H1 (cell line): ENCODE measurements around the gene ADPGK.

ENCODE experiments used
- BCL11A ChIP-seq, 2 experiments: IDR thresholded peaks; one replicate each; pipeline ENCODE4 v1.6.1; 2011; ENCODE audit warnings: low read depth in 2 of 2, low read length in 2 of 2, mild to moderate bottlenecking in 2 of 2
- CBX5 ChIP-seq: fragments of 300-800, 300-1000 bp; sonication (generic); IDR thresholded peaks from 2 replicates; pipeline ENCODE4 v1.7.1; 2016; ENCODE audit warnings: antibody characterized with exemption, low read length, low read depth
- CHD2 ChIP-seq: IDR thresholded peaks from 2 replicates; pipeline ENCODE4 v1.6.1; 2012; ENCODE audit warnings: low read length, improper control_type of control experiment
- EZH2 ChIP-seq: fragments of 200-600 bp; sonication (generic); IDR thresholded peaks from 2 replicates; pipeline ENCODE4 v1.7.1; 2012; ENCODE audit warnings: low read depth, mild to moderate bottlenecking, moderate library complexity, low read length, inconsistent platforms; ENCODE audit not compliant: severe bottlenecking
- FOSL1 ChIP-seq: IDR thresholded peaks from 2 replicates; pipeline ENCODE4 v1.6.1; 2011; ENCODE audit warnings: mild to moderate bottlenecking, low read depth, low read length, moderate library complexity; ENCODE audit not compliant: insufficient read depth
- POLR2A ChIP-seq, 2 experiments: IDR thresholded peaks; 1 replicate in 1 of 2; 2 replicates in 1 of 2; pipeline ENCODE4 v1.6.1; 2011; ENCODE audit warnings: low read depth in 2 of 2, low read length in 2 of 2, mild to moderate bottlenecking in 2 of 2; ENCODE audit errors: control extremely low read depth in 1 of 2
- POLR2AphosphoS5 ChIP-seq: IDR thresholded peaks from 2 replicates; pipeline ENCODE4 v1.6.1; 2011; ENCODE audit warnings: low read depth, low read length
- RAD21 ChIP-seq, 2 experiments: IDR thresholded peaks in 1 of 2; conservative IDR thresholded peaks in 1 of 2; 2 replicates each; pipeline ENCODE4 v1.6.1; 2011; ENCODE audit warnings: low read depth in 2 of 2, low read length in 2 of 2, improper control_type of control experiment in 1 of 2, inconsistent platforms in 1 of 2, mild to moderate bottlenecking in 1 of 2, moderate library complexity in 1 of 2
- SIRT6 ChIP-seq: IDR thresholded peaks from one replicate; pipeline ENCODE4 v1.7.1; 2012; ENCODE audit warnings: low read length, inconsistent platforms
- TCF12 ChIP-seq: IDR thresholded peaks from 2 replicates; pipeline ENCODE4 v1.6.1; 2011; ENCODE audit warnings: low read depth, mild to moderate bottlenecking, low read length
- ZNF274 ChIP-seq: IDR thresholded peaks from 2 replicates; pipeline ENCODE4 v1.7.0; 2012; ENCODE audit warnings: low read length, borderline replicate concordance; ENCODE audit errors: extremely low read depth
- TF ChIP-seq, protein P1 (sequence below), 3 experiments: IDR thresholded peaks; 1 replicate in 2 of 3; 2 replicates in 1 of 3; pipeline versions ENCODE4 v1.5.1 to v1.6.1; 2011; ENCODE audit warnings: low read length in 3 of 3, mild to moderate bottlenecking in 3 of 3, inconsistent platforms in 2 of 3, low read depth in 1 of 3, moderate library complexity in 1 of 3; ENCODE audit not compliant: insufficient read depth in 1 of 3; ENCODE audit errors: control extremely low read depth in 1 of 3
- TF ChIP-seq, protein P2 (sequence below): IDR thresholded peaks from 2 replicates; pipeline ENCODE4 v1.6.1; 2012; ENCODE audit warnings: inconsistent platforms

DNA sequence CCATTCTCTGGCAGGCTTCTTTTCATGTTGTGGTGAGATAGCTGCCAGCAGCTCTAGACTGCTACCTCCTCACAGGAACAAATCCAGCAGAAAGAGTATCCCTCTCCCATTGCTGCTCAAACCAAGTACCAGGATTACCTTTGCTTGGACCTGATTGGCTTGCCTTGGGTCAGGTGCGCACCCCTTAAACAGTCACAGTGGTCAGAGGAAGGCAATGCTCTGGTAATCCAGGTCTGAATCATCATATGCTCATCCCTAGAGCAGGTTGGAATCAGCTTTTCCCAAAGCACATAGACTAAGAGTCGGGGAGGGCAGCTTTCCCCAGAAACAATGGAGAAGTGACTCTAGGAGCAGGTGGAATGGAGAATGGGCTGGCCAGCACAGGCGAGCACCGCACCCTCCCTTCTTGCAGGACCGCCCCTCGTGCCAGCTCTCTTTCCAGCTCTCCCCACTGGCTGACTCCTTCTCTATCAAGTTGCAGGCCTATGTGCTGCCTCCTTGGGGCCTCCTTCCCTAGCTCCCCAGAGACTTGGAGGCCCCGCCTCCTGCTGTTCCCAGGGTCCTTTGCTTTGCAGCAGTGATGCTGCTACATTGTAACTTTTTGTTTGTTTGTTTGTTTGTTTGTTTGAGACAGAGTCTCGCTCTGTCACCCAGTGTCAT, 29.9 kb upstream of the ADPGK start:
- TF ChIP-seq, protein P1, sequence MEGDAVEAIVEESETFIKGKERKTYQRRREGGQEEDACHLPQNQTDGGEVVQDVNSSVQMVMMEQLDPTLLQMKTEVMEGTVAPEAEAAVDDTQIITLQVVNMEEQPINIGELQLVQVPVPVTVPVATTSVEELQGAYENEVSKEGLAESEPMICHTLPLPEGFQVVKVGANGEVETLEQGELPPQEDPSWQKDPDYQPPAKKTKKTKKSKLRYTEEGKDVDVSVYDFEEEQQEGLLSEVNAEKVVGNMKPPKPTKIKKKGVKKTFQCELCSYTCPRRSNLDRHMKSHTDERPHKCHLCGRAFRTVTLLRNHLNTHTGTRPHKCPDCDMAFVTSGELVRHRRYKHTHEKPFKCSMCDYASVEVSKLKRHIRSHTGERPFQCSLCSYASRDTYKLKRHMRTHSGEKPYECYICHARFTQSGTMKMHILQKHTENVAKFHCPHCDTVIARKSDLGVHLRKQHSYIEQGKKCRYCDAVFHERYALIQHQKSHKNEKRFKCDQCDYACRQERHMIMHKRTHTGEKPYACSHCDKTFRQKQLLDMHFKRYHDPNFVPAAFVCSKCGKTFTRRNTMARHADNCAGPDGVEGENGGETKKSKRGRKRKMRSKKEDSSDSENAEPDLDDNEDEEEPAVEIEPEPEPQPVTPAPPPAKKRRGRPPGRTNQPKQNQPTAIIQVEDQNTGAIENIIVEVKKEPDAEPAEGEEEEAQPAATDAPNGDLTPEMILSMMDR (IDR thresholded peaks at IDR 0.05; ENCODE audit: control extremely low read depth in 1 of 3, insufficient read depth in 1 of 3, low read depth in 1 of 3, low read length in 3 of 3), result no peak
- TF ChIP-seq TCF12 (no peak), EZH2 (no peak), FOSL1 (no peak), CBX5 (no peak), SIRT6 (no peak), BCL11A (IDR thresholded peaks at IDR 0.05; ENCODE audit: low read depth in 2 of 2, low read length in 2 of 2) (no peak), POLR2AphosphoS5 (no peak), RAD21 (IDR thresholded peaks at IDR 0.05 in 1 of 2, conservative IDR thresholded peaks at IDR 0.05 in 1 of 2; ENCODE audit: low read depth in 2 of 2, low read length in 2 of 2) (no peak), CHD2 (no peak), POLR2A (IDR thresholded peaks at IDR 0.05; ENCODE audit: control extremely low read depth in 1 of 2, low read depth in 2 of 2, low read length in 2 of 2) (no peak), ZNF274 (no peak)
- TF ChIP-seq, protein P2, sequence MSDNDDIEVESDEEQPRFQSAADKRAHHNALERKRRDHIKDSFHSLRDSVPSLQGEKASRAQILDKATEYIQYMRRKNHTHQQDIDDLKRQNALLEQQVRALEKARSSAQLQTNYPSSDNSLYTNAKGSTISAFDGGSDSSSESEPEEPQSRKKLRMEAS, result no peak
